HEK293 (cell line): ENCODE data around the gene MTR.

Experiments
- CTCF ChIA-PET: fragments of 350-600 bp; formaldehyde crosslinking; extraction: SDS; loops from one replicate; lab custom pipeline; 2021; ENCODE audit warnings: antibody characterized with exemption; lab: Yijun Ruan, JAX
- POLR2A ChIA-PET: fragments of 300-600 bp; formaldehyde crosslinking; extraction: SDS; loops from one replicate; lab custom pipeline; 2020; ENCODE audit warnings: antibody characterized with exemption, inconsistent platforms; lab: Yijun Ruan, JAX
- H3K27ac ChIP-seq: fragments of 200-500 bp; sonication (Bioruptor generic); 2 replicates; pipeline ENCODE4 v1.5.1; 2014; ENCODE audit warnings: low read depth, low read length, control low read depth, inconsistent platforms; ENCODE audit errors: extremely low read depth
- H3K36me3 ChIP-seq, 2 experiments: fragments of 200-500 bp in 1 of 2; sonication (Bioruptor generic) in 1 of 2; 1 replicate in 1 of 2; 2 replicates in 1 of 2; pipeline ENCODE4 v1.5.1; 2014 to 2017; ENCODE audit warnings: inconsistent platforms in 2 of 2, low read length in 2 of 2; ENCODE audit not compliant: control insufficient read depth in 2 of 2, insufficient read depth in 1 of 2
- H3K4me1 ChIP-seq: fragments of 200-500 bp; sonication (Bioruptor generic); 2 replicates; pipeline ENCODE4 v1.5.1; 2014; ENCODE audit warnings: mild to moderate bottlenecking, low read length, inconsistent platforms; ENCODE audit not compliant: control insufficient read depth, insufficient read depth
- H3K4me3 ChIP-seq: 2 replicates; pipeline ENCODE4 v1.5.1; 2011; ENCODE audit warnings: low read depth, mild to moderate bottlenecking, control low read depth, low read length, moderate library complexity
- H3K9me3 ChIP-seq: fragments of 200-500 bp; sonication (Bioruptor generic); 2 replicates; pipeline ENCODE4 v1.5.1; 2014; ENCODE audit warnings: low read depth, low read length, inconsistent platforms; ENCODE audit not compliant: control insufficient read depth, insufficient read depth
- BCL11B ChIP-seq: fragments of 450-650 bp; formaldehyde crosslinking; IDR thresholded peaks from 2 replicates; pipeline ENCODE4 v1.5.1; 2016; ENCODE audit warnings: low read depth, missing biosample characterization, missing genetic modification characterization
- HIC1 ChIP-seq: fragments of 450-650 bp; formaldehyde crosslinking; IDR thresholded peaks from 2 replicates; pipeline ENCODE4 v1.5.1; 2016; ENCODE audit warnings: missing biosample characterization, missing genetic modification characterization
- KLF1 ChIP-seq: fragments of 450-650 bp; formaldehyde crosslinking; IDR thresholded peaks from 2 replicates; pipeline ENCODE4 v1.5.1; 2016; ENCODE audit warnings: missing biosample characterization, missing genetic modification characterization
- KLF8 ChIP-seq: fragments of 450-650 bp; formaldehyde crosslinking; IDR thresholded peaks from 2 replicates; pipeline ENCODE4 v1.5.1; 2016; ENCODE audit warnings: missing biosample characterization, missing genetic modification characterization
- MZF1 ChIP-seq: fragments of 450-650 bp; formaldehyde crosslinking; IDR thresholded peaks from 2 replicates; pipeline ENCODE4 v1.5.1; 2017; ENCODE audit warnings: missing biosample characterization, missing genetic modification characterization, borderline replicate concordance
- REPIN1 ChIP-seq: fragments of 450-650 bp; formaldehyde crosslinking; IDR thresholded peaks from 2 replicates; pipeline ENCODE4 v1.5.1; 2017; ENCODE audit warnings: missing biosample characterization, missing genetic modification characterization, low read depth
- TCF7L2 ChIP-seq: IDR thresholded peaks from 2 replicates; pipeline ENCODE4 v1.6.1; 2011; ENCODE audit warnings: low read depth, mild to moderate bottlenecking, inconsistent platforms, low read length, moderate library complexity, borderline replicate concordance
- TSHZ1 ChIP-seq: fragments of 450-650 bp; formaldehyde crosslinking; IDR thresholded peaks from 2 replicates; pipeline ENCODE4 v1.5.1; 2016; ENCODE audit warnings: missing biosample characterization, missing genetic modification characterization, borderline replicate concordance
- ZBTB10 ChIP-seq: fragments of 450-650 bp; formaldehyde crosslinking; IDR thresholded peaks from 2 replicates; pipeline ENCODE4 v1.5.1; 2016; ENCODE audit warnings: missing biosample characterization, missing genetic modification characterization
- ZBTB8A ChIP-seq: fragments of 450-650 bp; formaldehyde crosslinking; IDR thresholded peaks from 2 replicates; pipeline ENCODE4 v1.5.1; 2016; ENCODE audit warnings: missing biosample characterization, missing genetic modification characterization
- ZNF10 ChIP-seq: fragments of 450-650 bp; formaldehyde crosslinking; IDR thresholded peaks from 2 replicates; pipeline ENCODE4 v1.5.1; 2017; ENCODE audit warnings: missing biosample characterization, missing genetic modification characterization
- ZNF292 ChIP-seq: fragments of 450-650 bp; formaldehyde crosslinking; IDR thresholded peaks from 2 replicates; pipeline ENCODE4 v1.5.1; 2016; ENCODE audit warnings: low read depth, missing biosample characterization, missing genetic modification characterization, borderline replicate concordance
- ZNF324 ChIP-seq: fragments of 450-650 bp; formaldehyde crosslinking; IDR thresholded peaks from 2 replicates; pipeline ENCODE4 v1.5.1; 2016; ENCODE audit warnings: missing biosample characterization, missing genetic modification characterization
- ZNF394 ChIP-seq: fragments of 450-650 bp; formaldehyde crosslinking; IDR thresholded peaks from 2 replicates; pipeline ENCODE4 v1.5.1; 2016; ENCODE audit warnings: missing biosample characterization, missing genetic modification characterization, mild to moderate bottlenecking, moderate library complexity, borderline replicate concordance
- ZNF548 ChIP-seq: fragments of 450-650 bp; formaldehyde crosslinking; IDR thresholded peaks from 2 replicates; pipeline ENCODE4 v1.5.1; 2016; ENCODE audit warnings: missing biosample characterization, missing genetic modification characterization
- ZNF549 ChIP-seq: fragments of 450-650 bp; IDR thresholded peaks from 2 replicates; pipeline ENCODE4 v1.5.1; 2018; ENCODE audit warnings: missing biosample characterization, missing genetic modification characterization, mild to moderate bottlenecking, inconsistent platforms, moderate library complexity
- ZNF555 ChIP-seq: fragments of 450-650 bp; formaldehyde crosslinking; conservative IDR thresholded peaks from 2 replicates; pipeline ENCODE4 v1.5.1; 2017; ENCODE audit warnings: missing biosample characterization, mild to moderate bottlenecking, missing genetic modification characterization, inconsistent platforms
- ZNF645 ChIP-seq: fragments of 450-650 bp; formaldehyde crosslinking; IDR thresholded peaks from 2 replicates; pipeline ENCODE4; 2016; ENCODE audit warnings: missing biosample characterization, missing genetic modification characterization
- ZNF768 ChIP-seq: fragments of 450-650 bp; formaldehyde crosslinking; IDR thresholded peaks from 2 replicates; pipeline ENCODE4 v1.5.1; 2018; ENCODE audit warnings: missing biosample characterization, mild to moderate bottlenecking, missing genetic modification characterization

The MTR gene

GRCh38 chr1:236795035-236795756, at the start of gene MTR (continued):
- peak; percentile 73 for TF ChIP-seq KLF1 (tag by site-specific recombination)
- TF ChIP-seq ZBTB10 (tag by site-specific recombination) = peak; percentile 92

DNA sequence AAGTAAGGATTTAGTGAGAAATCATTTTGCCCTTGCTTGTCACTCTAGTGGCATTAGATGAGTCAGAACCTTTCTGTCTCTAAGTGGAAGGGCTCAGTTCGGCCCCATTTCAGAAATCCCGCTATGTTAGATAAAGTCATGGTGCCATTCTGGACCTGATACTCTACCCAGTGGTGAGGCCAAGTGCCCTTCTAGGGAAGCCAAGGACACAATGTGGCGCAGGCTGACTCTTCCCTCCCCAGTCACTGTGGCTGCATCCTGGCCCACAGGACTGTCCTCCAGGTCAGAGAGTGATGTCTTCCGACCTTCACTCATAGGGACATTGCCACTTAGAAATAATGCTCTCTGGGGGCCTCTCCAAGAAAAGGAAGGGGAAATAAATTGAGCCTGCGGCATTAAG, 48.3 kb upstream of the MTR start:
- ChIA-PET POLR2A (no interaction called here), CTCF (interaction anchor here (3.2 kb wide), 1 partner anchor 13 kb away, joined by 13 read pairs; no protein-coding TSS in a partner anchor)
- no peak overlapping the region for H3K4me3 ChIP-seq
- no peaks in the 10 kb centered on the region for H3K9me3 ChIP-seq
- peaks cover 13 to 78% of the 10 kb centered on the region in 2 experiments; a peak in 2 of 3 replicates for H3K36me3 ChIP-seq
- H3K4me1 ChIP-seq = no peaks in the 10 kb centered on the region
- TF ChIP-seq KLF8 (tag by site-specific recombination) (no peak), ZBTB8A (no peak), ZNF548 (tag by site-specific recombination) (no peak), TCF7L2 (no peak), ZNF324 (tag by site-specific recombination) (no peak), ZNF549 (no peak), ZNF555 (no peak), ZNF768 (tag by site-specific recombination) (no peak), BCL11B (tag by site-specific recombination) (no peak), REPIN1 (tag by site-specific recombination) (no peak), TSHZ1 (tag by site-specific recombination) (no peak), ZNF394 (tag by site-specific recombination) (no peak), ZNF10 (tag by site-specific recombination) (no peak), ZNF292 (tag by site-specific recombination) (no peak), ZNF645 (tag by site-specific recombination) (no peak), MZF1 (tag by site-specific recombination) (no peak), HIC1 (no peak)
- H3K27ac ChIP-seq = no peak overlapping the region
